Heart left ventricle (tissue), 13 donors: Measurements from ENCODE around the gene SULF2.

Source experiments
- POLR2A ChIP-seq, 2 donors: fragments of 450-650 bp; IDR thresholded peaks; one replicate each; pipeline ENCODE4 v1.6.1; 2017; ENCODE audit warnings: antibody characterized with exemption in 2 of 2, mild to moderate bottlenecking in 2 of 2, moderate library complexity in 2 of 2
- TF ChIP-seq, protein P1 (sequence below), 12 donors: fragments of 200-600 bp; sonication (generic) in 4 of 12; IDR thresholded peaks; one replicate each; pipeline versions ENCODE4 v1.5.0 to v1.8.0; 2018 to 2022; ENCODE audit warnings: antibody characterized with exemption in 12 of 12, mild to moderate bottlenecking in 5 of 12
- donor health status: ischemic (EF 13 %, LVEDD 7.1; RV severe dilation, severe dysfunction).
- donor health status: DM: no; HTN: yes; CAD: no.
- donor health status: DM: no; HTN: no; CAD: no.
- donor health status: ischemic (EF 25% LVEDD 6.9; RV normal size, moderate dysfunction).
- donor health status: ischemic (EF 25% LVEDD 5.7; RV mildly dilated, moderate dysfunction).
- donor health status: ischemic (EF 35%, LVEDD 5.7; RV mildly dilated, moderate dysfunction).
- donor health status: nonischemic (EF 11% LVEDD 7.7; RV severe dilation, severe dysfunction).
- donor health status: DM: yes; HTN: yes; CAD: no.
- donor health status: PGD.
- donor health status: ischemic (EF 29% LVEDD 5.4; RV normal size, mild dysfunction).
- donor health status: nonischemic (EF 23%, LVEDD 6.1; RV moderate dilation, normal function).

DNA sequence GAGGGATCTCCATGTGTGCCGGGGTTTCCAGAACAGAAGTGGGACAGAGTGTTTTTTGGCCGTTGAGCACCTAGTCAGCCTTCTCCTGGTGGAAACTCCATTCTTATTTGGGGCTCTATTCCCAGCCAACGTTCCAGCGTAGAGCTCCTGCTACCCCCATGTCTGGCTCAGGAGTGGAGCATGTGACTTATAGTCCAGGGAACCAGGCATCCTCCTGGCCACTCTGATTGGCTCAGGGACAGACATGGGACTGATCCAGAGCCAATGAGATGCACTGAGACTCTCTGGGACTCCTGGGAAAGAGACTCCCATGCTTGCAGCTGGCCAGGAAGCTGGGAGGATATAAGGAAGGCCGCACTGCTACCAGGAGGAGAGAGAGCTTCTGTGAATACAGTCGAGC lies 87.1 kb downstream of the SULF2 start:
- TF ChIP-seq, protein P1, sequence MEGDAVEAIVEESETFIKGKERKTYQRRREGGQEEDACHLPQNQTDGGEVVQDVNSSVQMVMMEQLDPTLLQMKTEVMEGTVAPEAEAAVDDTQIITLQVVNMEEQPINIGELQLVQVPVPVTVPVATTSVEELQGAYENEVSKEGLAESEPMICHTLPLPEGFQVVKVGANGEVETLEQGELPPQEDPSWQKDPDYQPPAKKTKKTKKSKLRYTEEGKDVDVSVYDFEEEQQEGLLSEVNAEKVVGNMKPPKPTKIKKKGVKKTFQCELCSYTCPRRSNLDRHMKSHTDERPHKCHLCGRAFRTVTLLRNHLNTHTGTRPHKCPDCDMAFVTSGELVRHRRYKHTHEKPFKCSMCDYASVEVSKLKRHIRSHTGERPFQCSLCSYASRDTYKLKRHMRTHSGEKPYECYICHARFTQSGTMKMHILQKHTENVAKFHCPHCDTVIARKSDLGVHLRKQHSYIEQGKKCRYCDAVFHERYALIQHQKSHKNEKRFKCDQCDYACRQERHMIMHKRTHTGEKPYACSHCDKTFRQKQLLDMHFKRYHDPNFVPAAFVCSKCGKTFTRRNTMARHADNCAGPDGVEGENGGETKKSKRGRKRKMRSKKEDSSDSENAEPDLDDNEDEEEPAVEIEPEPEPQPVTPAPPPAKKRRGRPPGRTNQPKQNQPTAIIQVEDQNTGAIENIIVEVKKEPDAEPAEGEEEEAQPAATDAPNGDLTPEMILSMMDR (IDR thresholded peaks at IDR 0.05) = no peak
- no peak for TF ChIP-seq POLR2A (IDR thresholded peaks at IDR 0.05)
